ENCODE results near the gene SSH2.

SSH2 gene

DNA sequence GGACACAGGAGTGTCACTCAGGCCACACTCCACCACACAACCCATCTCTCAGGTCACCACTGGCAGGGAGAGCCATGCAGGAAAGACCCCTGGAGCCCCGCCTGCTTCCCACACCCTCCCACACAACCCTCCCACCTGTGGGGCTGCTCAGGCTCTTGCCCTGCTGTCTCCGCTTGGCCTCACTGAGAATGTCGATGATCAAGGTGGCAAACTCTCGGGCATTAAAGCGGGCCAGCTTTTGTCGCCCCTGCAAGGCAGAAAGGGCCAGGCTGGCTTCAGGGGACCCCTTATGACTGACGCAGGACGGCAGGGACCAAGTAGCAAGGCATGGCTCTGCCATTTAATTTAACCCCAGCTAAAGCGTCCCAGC is 353.0 kb downstream of the SSH2 start (continued):
- TF ChIP-seq, protein P1, sequence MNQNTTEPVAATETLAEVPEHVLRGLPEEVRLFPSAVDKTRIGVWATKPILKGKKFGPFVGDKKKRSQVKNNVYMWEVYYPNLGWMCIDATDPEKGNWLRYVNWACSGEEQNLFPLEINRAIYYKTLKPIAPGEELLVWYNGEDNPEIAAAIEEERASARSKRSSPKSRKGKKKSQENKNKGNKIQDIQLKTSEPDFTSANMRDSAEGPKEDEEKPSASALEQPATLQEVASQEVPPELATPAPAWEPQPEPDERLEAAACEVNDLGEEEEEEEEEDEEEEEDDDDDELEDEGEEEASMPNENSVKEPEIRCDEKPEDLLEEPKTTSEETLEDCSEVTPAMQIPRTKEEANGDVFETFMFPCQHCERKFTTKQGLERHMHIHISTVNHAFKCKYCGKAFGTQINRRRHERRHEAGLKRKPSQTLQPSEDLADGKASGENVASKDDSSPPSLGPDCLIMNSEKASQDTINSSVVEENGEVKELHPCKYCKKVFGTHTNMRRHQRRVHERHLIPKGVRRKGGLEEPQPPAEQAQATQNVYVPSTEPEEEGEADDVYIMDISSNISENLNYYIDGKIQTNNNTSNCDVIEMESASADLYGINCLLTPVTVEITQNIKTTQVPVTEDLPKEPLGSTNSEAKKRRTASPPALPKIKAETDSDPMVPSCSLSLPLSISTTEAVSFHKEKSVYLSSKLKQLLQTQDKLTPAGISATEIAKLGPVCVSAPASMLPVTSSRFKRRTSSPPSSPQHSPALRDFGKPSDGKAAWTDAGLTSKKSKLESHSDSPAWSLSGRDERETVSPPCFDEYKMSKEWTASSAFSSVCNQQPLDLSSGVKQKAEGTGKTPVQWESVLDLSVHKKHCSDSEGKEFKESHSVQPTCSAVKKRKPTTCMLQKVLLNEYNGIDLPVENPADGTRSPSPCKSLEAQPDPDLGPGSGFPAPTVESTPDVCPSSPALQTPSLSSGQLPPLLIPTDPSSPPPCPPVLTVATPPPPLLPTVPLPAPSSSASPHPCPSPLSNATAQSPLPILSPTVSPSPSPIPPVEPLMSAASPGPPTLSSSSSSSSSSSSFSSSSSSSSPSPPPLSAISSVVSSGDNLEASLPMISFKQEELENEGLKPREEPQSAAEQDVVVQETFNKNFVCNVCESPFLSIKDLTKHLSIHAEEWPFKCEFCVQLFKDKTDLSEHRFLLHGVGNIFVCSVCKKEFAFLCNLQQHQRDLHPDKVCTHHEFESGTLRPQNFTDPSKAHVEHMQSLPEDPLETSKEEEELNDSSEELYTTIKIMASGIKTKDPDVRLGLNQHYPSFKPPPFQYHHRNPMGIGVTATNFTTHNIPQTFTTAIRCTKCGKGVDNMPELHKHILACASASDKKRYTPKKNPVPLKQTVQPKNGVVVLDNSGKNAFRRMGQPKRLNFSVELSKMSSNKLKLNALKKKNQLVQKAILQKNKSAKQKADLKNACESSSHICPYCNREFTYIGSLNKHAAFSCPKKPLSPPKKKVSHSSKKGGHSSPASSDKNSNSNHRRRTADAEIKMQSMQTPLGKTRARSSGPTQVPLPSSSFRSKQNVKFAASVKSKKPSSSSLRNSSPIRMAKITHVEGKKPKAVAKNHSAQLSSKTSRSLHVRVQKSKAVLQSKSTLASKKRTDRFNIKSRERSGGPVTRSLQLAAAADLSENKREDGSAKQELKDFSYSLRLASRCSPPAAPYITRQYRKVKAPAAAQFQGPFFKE (tag by site-specific recombination; IDR thresholded peaks at IDR 0.05; ENCODE audit: borderline replicate concordance) = no peak
- TF ChIP-seq ZFHX2 (tag by site-specific recombination; conservative IDR thresholded peaks at IDR 0.05) = peak; percentile 74
- TF ChIP-seq SCRT2 (tag by site-specific recombination; IDR thresholded peaks at IDR 0.05) = peak; percentile 29; the same call in 1 of the 2 replicates
- TF ChIP-seq ZNF292 (tag by site-specific recombination; IDR thresholded peaks at IDR 0.05; ENCODE audit: borderline replicate concordance, low read depth) = no peak
- peak; percentile 64 for TF ChIP-seq EGR2 (tag by site-specific recombination; IDR thresholded peaks at IDR 0.05; ENCODE audit: low read depth)

DNA sequence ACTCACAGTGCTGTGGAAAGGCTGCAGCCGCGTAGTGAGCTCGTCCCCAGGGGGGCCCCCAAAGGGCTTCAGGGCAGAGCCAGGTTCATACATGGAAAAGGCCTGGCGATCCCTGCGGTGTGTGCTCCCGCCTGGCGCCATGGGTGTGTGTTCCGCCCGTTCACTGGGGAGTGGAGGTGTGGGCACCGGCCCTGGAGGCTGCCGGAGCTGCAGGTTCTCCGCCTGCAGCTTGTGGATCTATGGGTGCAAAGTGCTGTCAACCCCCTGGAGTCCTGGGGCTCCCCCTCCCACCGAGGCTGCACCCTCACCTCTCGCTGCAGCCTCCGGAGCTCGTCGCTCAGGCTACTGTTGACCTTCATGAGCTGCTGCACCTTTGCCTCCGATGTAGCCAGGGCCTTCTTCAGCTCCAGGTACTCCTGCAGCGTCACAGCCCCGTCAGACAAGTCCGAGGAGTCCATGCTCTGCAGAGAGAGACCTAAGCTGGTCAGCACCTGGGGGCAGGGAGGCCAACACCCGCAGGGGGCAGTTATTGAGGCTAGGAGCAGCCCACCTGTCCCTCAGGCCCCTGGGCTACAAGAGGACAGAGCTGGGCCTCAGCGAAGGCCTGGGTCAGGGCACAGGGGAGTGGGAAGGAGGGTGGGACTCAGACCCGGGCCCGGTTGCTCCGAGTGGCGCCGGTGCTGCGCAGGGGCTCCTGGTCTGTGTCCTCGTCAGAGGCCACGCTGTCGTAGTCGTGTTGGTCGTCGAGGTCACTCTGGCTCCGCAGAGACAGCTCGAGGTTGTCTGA is 353.6 kb downstream of the SSH2 start:
- CTCF ChIA-PET = interaction anchor here (0.5 to 1.3 kb wide), 2 partner anchors 207 to 507 kb away, joined by 3 to 4 read pairs; no protein-coding TSS in a partner anchor
- no peaks in the 10 kb centered on the region for H3K4me1 ChIP-seq (ENCODE audit: control insufficient read depth, insufficient read depth, low read length)
- peaks cover 14 to 94% of the 10 kb centered on the region in 2 experiments for H3K36me3 ChIP-seq (ENCODE audit: control insufficient read depth in 2 of 2, insufficient read depth in 1 of 2, low read length in 2 of 2)
- H3K9me3 ChIP-seq (ENCODE audit: control insufficient read depth, insufficient read depth, low read depth, low read length) = no peaks in the 10 kb centered on the region
- H3K4me3 ChIP-seq (ENCODE audit: low read depth, low read length) = no peak overlapping the region
- POLR2A ChIA-PET = interaction anchor here (1.0 to 2.7 kb wide), 4 partner anchors 9 to 282 kb away, joined by 3 to 11 read pairs (median 4); partner anchors contain the start of genes ABHD15, ANKRD13B and NUFIP2
- peak; percentile 43; the same call in 1 of the 2 replicates for TF ChIP-seq GLIS1 (tag by site-specific recombination; IDR thresholded peaks at IDR 0.05)
- no peak for TF ChIP-seq ZNF174 (tag by site-specific recombination; IDR thresholded peaks at IDR 0.05)
- no peak overlapping the region for H3K27ac ChIP-seq (ENCODE audit: extremely low read depth, low read depth, low read length)

Data from HEK293 (cell line).